CD4-positive, alpha-beta memory T cell (primary cell): Measurements from ENCODE around the gene CDK6. TPM values are rescaled to one million over a fixed set of nuclear protein-coding genes. Genes with fewer than 3 reads are reported as not detected.

Source experiments
- CTCF ChIA-PET: fragments of 350-600 bp; sonication (Branson Sonifier 250); formaldehyde crosslinking; loops from one replicate; lab custom pipeline; 2021; ENCODE audit warnings: inconsistent platforms; ENCODE audit not compliant: partially characterized antibody; lab: Charles Lee
- POLR2A ChIA-PET: fragments of 350-600 bp; sonication (Branson Sonifier 250); formaldehyde crosslinking; loops from one replicate; lab custom pipeline; 2021; ENCODE audit not compliant: partially characterized antibody; lab: Charles Lee
- DNase-seq, 5 donors: peaks; one replicate each; pipeline versions ENCODE4 v3.0.0 to v3.0.0-alpha.2; 2020 to 2022; ENCODE audit warnings: mixed read lengths in 1 of 5
- H3K27ac ChIP-seq: one replicate; pipeline ENCODE4 v1.7.0; 2013; ENCODE audit warnings: low read depth, low read length
- H3K27me3 ChIP-seq: 2 replicates; pipeline ENCODE4 v1.7.0; 2013; ENCODE audit warnings: mild to moderate bottlenecking, low read length, moderate library complexity; ENCODE audit not compliant: insufficient read depth
- H3K36me3 ChIP-seq: 2 replicates; pipeline ENCODE4 v1.7.0; 2013; ENCODE audit warnings: mild to moderate bottlenecking, low read length, moderate library complexity; ENCODE audit not compliant: insufficient read depth
- H3K4me1 ChIP-seq: 2 replicates; pipeline ENCODE4 v1.7.0; 2013; ENCODE audit warnings: mild to moderate bottlenecking, low read length, moderate library complexity; ENCODE audit not compliant: insufficient read depth
- H3K4me3 ChIP-seq, 2 donors: one replicate each; pipeline ENCODE4 v1.7.0; 2013; ENCODE audit warnings: low read length in 2 of 2, mild to moderate bottlenecking in 1 of 2
- H3K9me3 ChIP-seq, 2 donors: one replicate each; pipeline ENCODE4 v1.7.0; 2013; ENCODE audit warnings: low read length in 2 of 2, control low read depth in 1 of 2; ENCODE audit not compliant: control insufficient read depth in 1 of 2
- H3K27ac Mint-ChIP-seq, 7 donors: one replicate each; pipeline ENCODE4 v1.8.0; 2020 to 2021; ENCODE audit warnings: mixed read lengths in 7 of 7, mild to moderate bottlenecking in 6 of 7, inconsistent platforms in 3 of 7, moderate library complexity in 3 of 7
- H3K27me3 Mint-ChIP-seq, 2 donors: one replicate each; pipeline ENCODE4 v1.8.0; 2020 to 2021; ENCODE audit warnings: mixed read lengths in 2 of 2
- H3K36me3 Mint-ChIP-seq, 2 donors: one replicate each; pipeline ENCODE4 v1.8.0; 2020 to 2021; ENCODE audit warnings: mixed read lengths in 2 of 2, inconsistent platforms in 1 of 2, mild to moderate bottlenecking in 1 of 2
- H3K4me1 Mint-ChIP-seq, 4 donors: one replicate each; pipeline ENCODE4 v1.8.0; 2020 to 2021; ENCODE audit warnings: mixed read lengths in 4 of 4, mild to moderate bottlenecking in 1 of 4
- H3K4me3 Mint-ChIP-seq, 8 donors: one replicate each; pipeline ENCODE4 v1.8.0; 2020 to 2021; ENCODE audit warnings: mixed read lengths in 8 of 8, mild to moderate bottlenecking in 7 of 8, moderate library complexity in 6 of 8, inconsistent platforms in 3 of 8
- H3K9me3 Mint-ChIP-seq, 8 donors: one replicate each; pipeline ENCODE4 v1.8.0; 2020 to 2021; ENCODE audit warnings: mixed read lengths in 8 of 8, mild to moderate bottlenecking in 5 of 8, inconsistent platforms in 3 of 8, moderate library complexity in 1 of 8
- intact Hi-C: fragments of 100-400 bp; cut with micrococcal nuclease; formaldehyde crosslinking; loops from one replicate; pipeline ENCODE4 v1.15.1; 2023
- polyA plus RNA-seq, 2 donors: library from polyadenylated mRNA; unstranded; fragments of 300-500 nt; fragmentation: Illumina TruSeq; gene quantifications; one replicate each; pipeline ENCODE4 v1.2.3, GENCODE V29; 2021
- total RNA-seq, 2 experiments: library from RNA; stranded (reverse); gene quantifications; one replicate each; pipeline ENCODE4 v1.2.3, GENCODE V29; 2021

The CDK6 gene
- total and polyA plus RNA-seq, 4 experiments from 2014 or later: 18.4 to 23.6 (median 21.1) TPM

- intact Hi-C loops: loop anchor here (1.0 to 5.0 kb wide), 8 partner anchors 61 to 607 kb away; partner anchors contain the start of gene SAMD9
- Mint-ChIP-seq H3K4me3 (peak overlapping the region in 4 of 8 donors; percentile 17 to 71 (median 38)), H3K36me3 (peaks cover 8 to 17% of the 10 kb centered on the region in 2 donors), H3K27ac (peak overlapping the region; percentile 45 to 94 (median 88)), H3K27me3 (no peaks in the 10 kb centered on the region), H3K4me1 (peaks cover 24 to 45% (median 31%) of the 10 kb centered on the region in 4 donors), H3K9me3 (peaks cover 0 to 8% (median 0%) of the 10 kb centered on the region in 8 donors)
- ChIA-PET CTCF (interaction anchor here (0.6 to 4.4 kb wide), 25 partner anchors 10 to 607 kb away, joined by 3 to 72 read pairs (median 4); partner anchors contain the start of gene RBM48), POLR2A (interaction anchor here (0.5 to 3.0 kb wide), 6 partner anchors 12 to 433 kb away, joined by 3 to 13 read pairs (median 4); partner anchors contain the start of genes CDK6 and FAM133B)
- Histone ChIP-seq H3K27ac (peak overlapping the region; percentile 39), H3K4me1 (peaks cover 29% of the 10 kb centered on the region), H3K4me3 (no peak overlapping the region), H3K27me3 (no peaks in the 10 kb centered on the region), H3K36me3 (peaks cover 14% of the 10 kb centered on the region), H3K9me3 (no peaks in the 10 kb centered on the region)
- DNase-seq: no peak
Measured at GRCh38 chr7:92621561-92622023, 214.8 kb downstream of the CDK6 start.

GRCh38 chr7:92621026-92621540 lies 215.3 kb downstream of the CDK6 start:
- Histone ChIP-seq H3K4me3 (no peak overlapping the region), H3K4me1 (peaks cover 25% of the 10 kb centered on the region), H3K27me3 (no peaks in the 10 kb centered on the region), H3K36me3 (peaks cover 19% of the 10 kb centered on the region), H3K9me3 (no peaks in the 10 kb centered on the region), H3K27ac (peak overlapping the region; percentile 39)
- Mint-ChIP-seq H3K9me3 (peaks cover 0 to 8% (median 0%) of the 10 kb centered on the region in 8 donors), H3K4me3 (peak overlapping the region in 5 of 8 donors; percentile 17 to 71 (median 36)), H3K4me1 (peaks cover 19 to 40% (median 26%) of the 10 kb centered on the region in 4 donors), H3K27me3 (no peaks in the 10 kb centered on the region), H3K27ac (peak overlapping the region; percentile 45 to 94 (median 88)), H3K36me3 (peaks cover 10 to 22% of the 10 kb centered on the region in 2 donors)
- POLR2A ChIA-PET: interaction anchor here (0.5 to 3.0 kb wide), 6 partner anchors 12 to 433 kb away, joined by 3 to 13 read pairs (median 4); partner anchors contain the start of genes CDK6 and FAM133B
- intact Hi-C loops: loop anchor here (1.0 to 5.0 kb wide), 8 partner anchors 62 to 607 kb away; partner anchors contain the start of gene SAMD9
- CTCF ChIA-PET: interaction anchor here (0.6 to 4.4 kb wide), 33 partner anchors 10 to 608 kb away, joined by 3 to 72 read pairs (median 4); partner anchors contain the start of gene RBM48
- DNase-seq: peak; percentile 75 to 86 (median 78)

- DNase-seq: no peak
- Mint-ChIP-seq H3K36me3 (peaks cover 31 to 46% of the 10 kb centered on the region in 2 donors), H3K4me1 (peaks cover 0 to under 1% (median under 1%) of the 10 kb centered on the region in 4 donors), H3K4me3 (no peak overlapping the region), H3K27me3 (no peaks in the 10 kb centered on the region), H3K9me3 (peaks cover 0 to 1% (median 0%) of the 10 kb centered on the region in 8 donors), H3K27ac (peak overlapping the region in 3 of 7 donors; percentile 11 to 79 (median 65))
- Histone ChIP-seq H3K27me3 (no peaks in the 10 kb centered on the region), H3K4me1 (no peaks in the 10 kb centered on the region), H3K36me3 (peaks cover 39% of the 10 kb centered on the region), H3K9me3 (no peaks in the 10 kb centered on the region), H3K27ac (no peak overlapping the region), H3K4me3 (no peak overlapping the region)
- intact Hi-C loops: no loop called here
- POLR2A ChIA-PET: interaction anchor here (0.6 to 1.0 kb wide), 2 partner anchors 12 to 216 kb away, joined by 3 to 4 read pairs; no protein-coding TSS in a partner anchor
- CTCF ChIA-PET: interaction anchor here (1.0 to 1.4 kb wide), 3 partner anchors 25 to 249 kb away, joined by 3 to 6 read pairs (median 4); partner anchors contain the start of gene FAM133B
Measured at GRCh38 chr7:92615861-92616260, 220.5 kb downstream of the CDK6 start.

GRCh38 chr7:92614660-92615174 lies 221.7 kb downstream of the CDK6 start:
- Mint-ChIP-seq H3K4me3 (no peak overlapping the region), H3K9me3 (peaks cover 0 to 1% (median 0%) of the 10 kb centered on the region in 8 donors), H3K27me3 (no peaks in the 10 kb centered on the region), H3K4me1 (peaks cover 4 to 7% (median 6%) of the 10 kb centered on the region in 4 donors), H3K36me3 (peaks cover 31 to 45% of the 10 kb centered on the region in 2 donors), H3K27ac (peak overlapping the region in 1 of 7 donors; percentile 25)
- H3K4me1 ChIP-seq: peaks cover 8% of the 10 kb centered on the region
- no peak overlapping the region for H3K4me3 ChIP-seq
- H3K9me3 ChIP-seq: no peaks in the 10 kb centered on the region
- H3K27me3 ChIP-seq: no peaks in the 10 kb centered on the region
- intact Hi-C loops: no loop called here
- no peak overlapping the region for H3K27ac ChIP-seq
- ChIA-PET POLR2A (no interaction called here), CTCF (interaction anchor here (1.3 kb wide), 1 partner anchor 27 kb away, joined by 3 read pairs; no protein-coding TSS in a partner anchor)
- peaks cover 39% of the 10 kb centered on the region for H3K36me3 ChIP-seq
- no peak for DNase-seq

- Mint-ChIP-seq H3K27me3 (no peaks in the 10 kb centered on the region), H3K27ac (peak overlapping the region in 1 of 7 donors; percentile 35)
- POLR2A ChIA-PET: no interaction called here
Measured at GRCh38 chr7:92613720-92614119, 222.7 kb downstream of the CDK6 start.

GRCh38 chr7:92613214-92613613 lies 223.2 kb downstream of the CDK6 start:
- intact Hi-C loops: no loop called here
- Mint-ChIP-seq H3K27ac (peak overlapping the region in 4 of 7 donors; percentile 29 to 34 (median 30)), H3K4me3 (no peak overlapping the region), H3K36me3 (peaks cover 31 to 45% of the 10 kb centered on the region in 2 donors), H3K9me3 (peaks cover 0 to 1% (median 0%) of the 10 kb centered on the region in 8 donors), H3K27me3 (no peaks in the 10 kb centered on the region), H3K4me1 (peaks cover 4 to 9% (median 6%) of the 10 kb centered on the region in 4 donors)
- H3K4me1 ChIP-seq: peaks cover 9% of the 10 kb centered on the region
- H3K27me3 ChIP-seq: no peaks in the 10 kb centered on the region
- ChIA-PET CTCF (interaction anchor here (0.7 to 4.2 kb wide), 7 partner anchors 7 to 443 kb away, joined by 3 to 29 read pairs (median 4); partner anchors contain the start of gene FAM133B), POLR2A (no interaction called here)
- peaks cover 39% of the 10 kb centered on the region for H3K36me3 ChIP-seq
- no peaks in the 10 kb centered on the region for H3K9me3 ChIP-seq
- DNase-seq: no peak
- H3K4me3 ChIP-seq: no peak overlapping the region
- H3K27ac ChIP-seq: no peak overlapping the region

More at GRCh38 chr7:92613720-92614119, 222.7 kb downstream of the CDK6 start:
- peaks cover 0 to 1% (median 0%) of the 10 kb centered on the region in 8 donors for H3K9me3 Mint-ChIP-seq
- no peaks in the 10 kb centered on the region for H3K9me3 ChIP-seq
- H3K27me3 ChIP-seq: no peaks in the 10 kb centered on the region
- H3K4me1 Mint-ChIP-seq: peaks cover 4 to 9% (median 6%) of the 10 kb centered on the region in 4 donors
- intact Hi-C loops: no loop called here
- H3K36me3 Mint-ChIP-seq: peaks cover 31 to 45% of the 10 kb centered on the region in 2 donors
- no peak for DNase-seq
- H3K4me1 ChIP-seq: peaks cover 9% of the 10 kb centered on the region
- H3K36me3 ChIP-seq: peaks cover 39% of the 10 kb centered on the region
- no peak overlapping the region for H3K4me3 Mint-ChIP-seq
- no peak overlapping the region for H3K4me3 ChIP-seq
- CTCF ChIA-PET: interaction anchor here (0.8 to 1.3 kb wide), 2 partner anchors 32 to 442 kb away, joined by 3 to 4 read pairs; no protein-coding TSS in a partner anchor
- H3K27ac ChIP-seq: no peak overlapping the region
